ENCODE measurements around the gene ZNF90.
A peak's percentile ranks its signal among the peaks of the same experiment; 100 is the strongest.
"Not testable (repeated sequence)": the region's sequence is repeated elsewhere in the genome, so short reads cannot be mapped to it uniquely, and the experiment has no call there.

The ZNF90 gene

GRCh38 chr19:20077791-20078463, at the start of gene ZNF90:
Gene ZNF90, plus strand, starts transcription at chr19:20078000. Its CDS starts 133 bp downstream, at chr19:20078133.
- DNase-seq (ENCODE audit: low read depth): peak; percentile 99

GRCh38 chr19:20028611-20029010, 49.2 kb upstream of the ZNF90 start:
- DNase-seq (ENCODE audit: low read depth): no peak

GRCh38 chr19:20035935-20036334, 41.9 kb upstream of the ZNF90 start:
- no peak for DNase-seq (ENCODE audit: low read depth)

GRCh38 chr19:20038358-20039202, 39.2 kb upstream of the ZNF90 start:
- DNase-seq (ENCODE audit: low read depth): no peak

GRCh38 chr19:20039203-20039723, 38.5 kb upstream of the ZNF90 start, which contains the start of gene ZNF682:
Gene ZNF682, minus strand, starts transcription at chr19:20039505. Its CDS starts 160 bp downstream, at chr19:20039345.
- peak; percentile 98 for DNase-seq (ENCODE audit: low read depth)

GRCh38 chr19:20044663-20045062, 33.1 kb upstream of the ZNF90 start:
- DNase-seq (ENCODE audit: low read depth): no peak

GRCh38 chr19:20045742-20046141, 32.1 kb upstream of the ZNF90 start:
- not testable (repeated sequence) for DNase-seq (ENCODE audit: low read depth)

GRCh38 chr19:20051841-20052768, 25.7 kb upstream of the ZNF90 start:
- DNase-seq (ENCODE audit: low read depth): peak; percentile 95

- not testable (repeated sequence) for DNase-seq (ENCODE audit: low read depth)
Observed at GRCh38 chr19:20058738-20059137, 19.1 kb upstream of the ZNF90 start.

- no peak for DNase-seq (ENCODE audit: low read depth)
Observed at GRCh38 chr19:20060282-20060681, 17.5 kb upstream of the ZNF90 start.

- DNase-seq (ENCODE audit: low read depth): no peak
Observed at GRCh38 chr19:20066861-20067260, 10.9 kb upstream of the ZNF90 start.

- DNase-seq (ENCODE audit: low read depth): no peak
Observed at GRCh38 chr19:20067943-20068342, 9.9 kb upstream of the ZNF90 start.

GRCh38 chr19:20068559-20068958, 9.2 kb upstream of the ZNF90 start:
- not testable (repeated sequence) for DNase-seq (ENCODE audit: low read depth)

GRCh38 chr19:20070691-20071090, 7.1 kb upstream of the ZNF90 start:
- DNase-seq (ENCODE audit: low read depth): no peak

- no peak for DNase-seq (ENCODE audit: low read depth)
Observed at GRCh38 chr19:20072936-20073335, 4.9 kb upstream of the ZNF90 start.

GRCh38 chr19:20078581-20079031, 806 bp downstream of the ZNF90 start:
- peak; percentile 59 for DNase-seq (ENCODE audit: low read depth)

GRCh38 chr19:20079476-20079875, 1.7 kb downstream of the ZNF90 start:
- no peak for DNase-seq (ENCODE audit: low read depth)

- no peak for DNase-seq (ENCODE audit: low read depth)
Observed at GRCh38 chr19:20080656-20081055, 2.9 kb downstream of the ZNF90 start.

- not testable (repeated sequence) for DNase-seq (ENCODE audit: low read depth)
Observed at GRCh38 chr19:20082232-20082833, 4.5 kb downstream of the ZNF90 start.

GRCh38 chr19:20082876-20083275, 5.1 kb downstream of the ZNF90 start:
- not testable (repeated sequence) for DNase-seq (ENCODE audit: low read depth)

- DNase-seq (ENCODE audit: low read depth): no peak
Observed at GRCh38 chr19:20102097-20102496, 24.3 kb downstream of the ZNF90 start.
